Ascending aorta (tissue), 2 donors: ENCODE results near the gene CD180. TPM values are rescaled to one million over a fixed set of nuclear protein-coding genes. Genes with fewer than 3 reads are reported as not detected.

Experiments
- DNase-seq, 2 donors: peaks; one replicate each; pipeline ENCODE4 v3.0.0-alpha.2; 2019; ENCODE audit warnings: low spot score in 2 of 2
- H3K27ac ChIP-seq, 2 donors: fragments of 200-600 bp; sonication (generic); one replicate each; pipeline ENCODE4 v1.5.1; 2016 to 2017; ENCODE audit warnings: mild to moderate bottlenecking in 1 of 2
- H3K27me3 ChIP-seq: fragments of 200-600 bp; sonication (generic); one replicate; pipeline ENCODE4 v1.5.1; 2017
- H3K36me3 ChIP-seq, 2 donors: fragments of 200-600 bp; sonication (generic); one replicate each; pipeline ENCODE4 v1.5.1; 2016
- H3K4me1 ChIP-seq, 2 donors: fragments of 200-600 bp; sonication (generic); one replicate each; pipeline ENCODE4 v1.5.1; 2016 to 2017; ENCODE audit warnings: mild to moderate bottlenecking in 1 of 2
- H3K4me3 ChIP-seq, 2 donors: fragments of 200-600 bp; sonication (generic); one replicate each; pipeline ENCODE4 v1.5.1; 2016 to 2017; ENCODE audit warnings: mild to moderate bottlenecking in 1 of 2
- H3K9me3 ChIP-seq, 2 donors: fragments of 200-600 bp; sonication (generic); one replicate each; pipeline ENCODE4 v1.5.1; 2016
- intact Hi-C: fragments of 100-400 bp; cut with DNase I; formaldehyde crosslinking; loops from one replicate; pipeline ENCODE4 v1.15.1; 2023
- total RNA-seq: library from RNA; depleted of rRNA; stranded (reverse); fragments of >200 nt; gene quantifications from one replicate; pipeline ENCODE4 v1.1.0, GENCODE V29; 2016
- TF ChIP-seq, protein P1 (sequence below), 3 experiments: fragments of 200-600 bp in 2 of 3; fragments of 450-650 bp in 1 of 3; sonication (generic) in 2 of 3; IDR thresholded peaks; one replicate each; pipeline ENCODE4 v1.5.1; 2016 to 2019; ENCODE audit warnings: antibody characterized with exemption in 3 of 3, mild to moderate bottlenecking in 1 of 3, moderate library complexity in 1 of 3

Gene CD180
- total RNA-seq, 1 donor from 2014 or later: 2.3 TPM

DNA sequence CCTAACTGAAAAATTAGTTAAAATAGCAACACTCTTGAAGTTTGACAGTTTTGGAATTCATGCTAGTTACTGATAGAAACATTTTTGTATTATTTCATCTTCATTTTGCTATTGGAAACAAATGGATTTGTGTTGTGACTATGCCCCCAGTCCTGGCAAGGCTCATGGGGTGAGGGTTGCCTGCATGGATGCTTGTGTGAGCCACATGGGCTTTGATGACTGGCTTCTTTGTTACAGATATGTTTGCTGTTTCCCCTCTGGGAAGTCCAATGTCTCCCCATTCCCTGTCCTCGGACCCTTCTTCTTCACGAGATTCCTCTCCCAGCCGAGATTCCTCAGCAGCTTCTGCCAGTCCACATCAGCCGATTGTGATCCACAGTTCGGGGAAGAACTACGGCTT, 44.2 kb downstream of the CD180 start:
- no peaks in the 10 kb centered on the region for H3K4me1 ChIP-seq
- no peak for DNase-seq
- TF ChIP-seq, protein P1, sequence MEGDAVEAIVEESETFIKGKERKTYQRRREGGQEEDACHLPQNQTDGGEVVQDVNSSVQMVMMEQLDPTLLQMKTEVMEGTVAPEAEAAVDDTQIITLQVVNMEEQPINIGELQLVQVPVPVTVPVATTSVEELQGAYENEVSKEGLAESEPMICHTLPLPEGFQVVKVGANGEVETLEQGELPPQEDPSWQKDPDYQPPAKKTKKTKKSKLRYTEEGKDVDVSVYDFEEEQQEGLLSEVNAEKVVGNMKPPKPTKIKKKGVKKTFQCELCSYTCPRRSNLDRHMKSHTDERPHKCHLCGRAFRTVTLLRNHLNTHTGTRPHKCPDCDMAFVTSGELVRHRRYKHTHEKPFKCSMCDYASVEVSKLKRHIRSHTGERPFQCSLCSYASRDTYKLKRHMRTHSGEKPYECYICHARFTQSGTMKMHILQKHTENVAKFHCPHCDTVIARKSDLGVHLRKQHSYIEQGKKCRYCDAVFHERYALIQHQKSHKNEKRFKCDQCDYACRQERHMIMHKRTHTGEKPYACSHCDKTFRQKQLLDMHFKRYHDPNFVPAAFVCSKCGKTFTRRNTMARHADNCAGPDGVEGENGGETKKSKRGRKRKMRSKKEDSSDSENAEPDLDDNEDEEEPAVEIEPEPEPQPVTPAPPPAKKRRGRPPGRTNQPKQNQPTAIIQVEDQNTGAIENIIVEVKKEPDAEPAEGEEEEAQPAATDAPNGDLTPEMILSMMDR (IDR thresholded peaks at IDR 0.05): no peak
- peaks cover 21 to 51% of the 10 kb centered on the region in 2 donors for H3K36me3 ChIP-seq
- intact Hi-C loops: no loop called here
- H3K27ac ChIP-seq: no peak overlapping the region
- no peaks in the 10 kb centered on the region for H3K9me3 ChIP-seq
- no peak overlapping the region for H3K4me3 ChIP-seq
- H3K27me3 ChIP-seq: no peaks in the 10 kb centered on the region

DNA sequence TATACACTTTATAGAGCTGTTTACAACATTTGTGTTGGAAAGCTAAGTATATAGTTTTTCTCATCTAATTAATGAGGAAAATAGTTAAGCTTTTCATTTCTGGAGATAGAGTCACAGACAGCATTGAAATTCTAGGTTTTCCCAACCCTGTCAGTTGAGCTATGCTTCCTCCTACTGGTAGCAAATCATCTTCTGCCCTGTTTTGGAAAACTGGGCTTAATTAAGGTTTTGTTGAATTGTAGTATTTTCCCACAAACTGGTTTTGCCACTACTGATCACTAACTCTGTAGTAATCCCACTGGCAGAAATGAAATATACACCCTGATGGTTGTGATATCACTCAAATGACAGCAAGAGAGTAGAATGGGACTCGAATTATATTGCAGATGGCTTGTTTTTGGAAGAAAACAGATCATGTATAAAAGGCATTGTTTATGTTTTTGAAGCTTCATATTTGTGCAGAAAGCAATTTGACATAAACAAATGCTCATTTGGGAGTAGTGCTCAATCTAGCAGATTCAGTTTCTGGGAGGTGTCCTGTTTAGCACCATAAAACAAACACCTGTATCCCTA, 46.6 kb downstream of the CD180 start:
- DNase-seq: no peak
- TF ChIP-seq, protein P1 (IDR thresholded peaks at IDR 0.05): peak in 2 of 3 experiments; percentile 26 to 47
- no peaks in the 10 kb centered on the region for H3K27me3 ChIP-seq
- H3K9me3 ChIP-seq: no peaks in the 10 kb centered on the region
- intact Hi-C loops: no loop called here
- no peak overlapping the region for H3K27ac ChIP-seq
- H3K36me3 ChIP-seq: peaks cover 35 to 65% of the 10 kb centered on the region in 2 donors
- H3K4me3 ChIP-seq: no peak overlapping the region
- H3K4me1 ChIP-seq: no peaks in the 10 kb centered on the region

DNA sequence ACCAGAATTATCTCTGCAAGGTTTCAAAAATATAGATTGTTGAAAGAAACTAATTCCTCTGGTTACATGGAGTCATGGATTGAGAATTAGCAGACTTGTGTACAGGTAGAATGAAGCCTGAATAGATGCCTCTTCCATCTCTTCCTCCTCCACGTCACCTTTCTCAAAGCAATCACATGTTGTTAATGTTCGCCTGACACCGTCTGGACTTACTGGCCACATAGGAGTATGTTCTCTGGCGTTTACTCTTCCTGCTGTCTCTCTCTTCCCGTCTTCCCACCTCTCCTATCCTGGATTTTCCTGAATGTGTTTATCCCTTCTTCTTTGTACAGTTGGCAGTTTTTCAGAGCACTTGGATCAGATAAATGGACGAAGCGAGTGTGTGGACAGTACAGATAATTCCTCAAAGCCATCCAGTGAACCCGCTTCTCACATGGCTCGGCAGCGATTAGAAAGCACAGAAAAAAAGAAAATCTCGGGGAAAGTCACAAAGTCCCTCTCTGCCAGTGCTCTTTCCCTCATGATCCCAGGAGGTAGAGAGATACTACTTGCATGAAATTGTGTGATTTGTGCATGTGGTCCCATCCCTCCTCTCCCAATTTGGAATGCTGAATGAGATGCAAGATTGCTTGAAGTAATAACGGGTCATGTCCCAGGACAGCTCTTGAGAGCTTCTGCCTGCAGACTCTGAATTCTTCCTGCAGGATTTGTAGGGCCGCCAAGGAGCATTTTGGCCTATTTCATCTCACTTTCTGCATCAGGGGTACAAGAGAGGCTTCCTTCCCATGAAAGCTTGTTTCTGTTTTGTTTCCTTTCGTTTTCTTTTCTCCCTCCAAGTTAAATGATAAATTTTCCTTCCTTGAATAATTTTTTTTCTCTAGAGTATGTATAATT, 47.3 kb downstream of the CD180 start:
- Histone ChIP-seq H3K4me1 (no peaks in the 10 kb centered on the region), H3K27me3 (no peaks in the 10 kb centered on the region), H3K9me3 (no peaks in the 10 kb centered on the region), H3K27ac (no peak overlapping the region), H3K36me3 (peaks cover 35 to 65% of the 10 kb centered on the region in 2 donors), H3K4me3 (peak overlapping the region in 1 of 2 donors; percentile 26)
- intact Hi-C loops: no loop called here
- TF ChIP-seq, protein P1 (IDR thresholded peaks at IDR 0.05): no peak
- DNase-seq: no peak

DNA sequence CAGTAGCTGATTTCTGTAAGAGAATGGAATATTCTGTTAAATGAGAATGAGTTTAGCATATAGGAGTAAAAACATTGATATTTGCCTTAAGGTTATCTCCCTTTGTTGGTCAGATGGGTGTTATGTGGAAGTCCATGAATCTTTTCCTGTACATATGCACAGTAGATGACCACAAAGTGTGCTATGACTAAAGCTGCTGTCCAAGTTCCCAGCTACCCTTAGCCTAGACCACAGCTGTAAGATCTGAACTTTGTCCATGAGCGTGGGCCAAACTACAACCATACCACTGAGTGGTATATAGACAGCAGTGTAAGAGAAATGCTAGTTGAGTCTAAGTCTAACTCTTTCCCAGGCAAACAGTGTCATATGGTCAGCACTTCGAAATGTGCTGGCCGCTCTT, 48.8 kb downstream of the CD180 start:
- TF ChIP-seq, protein P1 (IDR thresholded peaks at IDR 0.05): no peak
- no peaks in the 10 kb centered on the region for H3K9me3 ChIP-seq
- no peaks in the 10 kb centered on the region for H3K4me1 ChIP-seq
- no peaks in the 10 kb centered on the region for H3K27me3 ChIP-seq
- no peak overlapping the region for H3K4me3 ChIP-seq
- H3K36me3 ChIP-seq: peaks cover 39 to 65% of the 10 kb centered on the region in 2 donors
- no peak for DNase-seq
- no peak overlapping the region for H3K27ac ChIP-seq
- intact Hi-C loops: no loop called here

DNA sequence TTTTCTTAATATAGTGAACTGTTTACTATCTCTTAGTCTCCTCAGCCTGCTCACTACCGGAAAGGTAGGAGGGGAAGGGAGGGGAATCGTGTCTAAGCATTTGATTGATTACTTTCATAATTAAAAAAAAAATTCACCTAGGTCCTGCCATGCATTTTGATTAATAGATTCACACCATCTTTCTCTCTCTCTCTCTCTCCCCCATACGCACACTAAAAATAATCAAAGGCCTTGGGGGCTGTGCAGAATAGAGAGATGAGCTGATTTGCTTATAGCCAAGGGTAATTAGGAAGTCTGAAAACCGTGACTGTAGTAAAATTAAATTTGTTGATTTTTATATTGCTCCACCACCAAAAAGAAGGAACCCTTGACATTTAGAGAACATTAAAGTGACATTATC, 49.6 kb downstream of the CD180 start:
- no peak overlapping the region for H3K27ac ChIP-seq
- intact Hi-C loops: no loop called here
- no peaks in the 10 kb centered on the region for H3K9me3 ChIP-seq
- H3K36me3 ChIP-seq: peaks cover 46 to 67% of the 10 kb centered on the region in 2 donors
- H3K4me1 ChIP-seq: no peaks in the 10 kb centered on the region
- no peaks in the 10 kb centered on the region for H3K27me3 ChIP-seq
- TF ChIP-seq, protein P1 (IDR thresholded peaks at IDR 0.05): no peak
- no peak overlapping the region for H3K4me3 ChIP-seq
- no peak for DNase-seq
